Osteoblast (primary cell): ENCODE data around the gene EML5. TPM values are rescaled to one million over a fixed set of nuclear protein-coding genes. Genes with fewer than 3 reads are reported as not detected.

Experiments used
- DNase-seq: peaks from one replicate; pipeline ENCODE4 v3.0.0; 2011; ENCODE audit warnings: low spot score, mixed read lengths; ENCODE audit not compliant: insufficient read length; ENCODE audit errors: missing footprints
- H2AFZ ChIP-seq: 2 replicates; pipeline ENCODE4 v1.6.0; 2011; ENCODE audit warnings: mild to moderate bottlenecking, low read length
- H3K27ac ChIP-seq: 2 replicates; pipeline ENCODE4 v1.5.1; 2011; ENCODE audit warnings: mild to moderate bottlenecking, low read depth, low read length, moderate library complexity
- H3K27me3 ChIP-seq: 2 replicates; pipeline ENCODE4 v1.6.0; 2012; ENCODE audit warnings: mild to moderate bottlenecking, control low read depth, inconsistent platforms, low read length, moderate library complexity; ENCODE audit not compliant: insufficient read depth
- H3K36me3 ChIP-seq: 2 replicates; pipeline ENCODE4 v1.5.1; 2011; ENCODE audit warnings: mild to moderate bottlenecking, low read length, control low read depth, moderate library complexity; ENCODE audit not compliant: insufficient read depth
- H3K4me1 ChIP-seq: 2 replicates; pipeline ENCODE4 v1.5.1; 2011; ENCODE audit warnings: mild to moderate bottlenecking, low read length, control low read depth, moderate library complexity; ENCODE audit not compliant: insufficient read depth
- H3K4me2 ChIP-seq: 2 replicates; pipeline ENCODE4 v1.6.0; 2011; ENCODE audit warnings: mild to moderate bottlenecking, low read length; ENCODE audit not compliant: insufficient read depth
- H3K4me3 ChIP-seq: fragments of 200-600 bp; sonication (generic); 3 replicates; pipeline ENCODE4 v1.5.1; 2012; ENCODE audit warnings: mild to moderate bottlenecking, low read length, inconsistent platforms; ENCODE audit not compliant: insufficient read depth
- H3K79me2 ChIP-seq: 2 replicates; pipeline ENCODE4 v1.6.0; 2012; ENCODE audit warnings: mild to moderate bottlenecking, low read length, control low read depth, inconsistent platforms; ENCODE audit not compliant: insufficient read depth
- H3K9me3 ChIP-seq: 2 replicates; pipeline ENCODE4 v1.5.1; 2011; ENCODE audit warnings: low read depth, low read length, control low read depth
- H4K20me1 ChIP-seq: 2 replicates; pipeline ENCODE4 v1.6.0; 2012; ENCODE audit warnings: mild to moderate bottlenecking, low read length, control low read depth; ENCODE audit not compliant: insufficient read depth
- CTCF ChIP-seq: IDR thresholded peaks from 2 replicates; pipeline ENCODE4 v1.5.1; 2011; ENCODE audit warnings: mild to moderate bottlenecking, low read depth, low read length, moderate library complexity; ENCODE audit errors: extremely low read depth
- total RNA-seq: library from RNA; depleted of rRNA; stranded (reverse); fragments of >200 nt; gene quantifications from 2 replicates; pipeline ENCODE4 v1.2.3, GENCODE V29; 2012

Gene EML5
- total RNA-seq, 1 donor = under 0.01 TPM

- no peaks in the 10 kb centered on the region for H4K20me1 ChIP-seq
- H3K9me3 ChIP-seq = no peaks in the 10 kb centered on the region
- DNase-seq = no peak
- peak overlapping the region; percentile 62 for H3K4me2 ChIP-seq
- H3K36me3 ChIP-seq = peaks cover 49% of the 10 kb centered on the region
- no peaks in the 10 kb centered on the region for H3K27me3 ChIP-seq
- peak overlapping the region; percentile 83 for H3K27ac ChIP-seq
- no peak for TF ChIP-seq CTCF
- no peaks in the 10 kb centered on the region for H3K79me2 ChIP-seq
- no peak overlapping the region for H2AFZ ChIP-seq
- H3K4me3 ChIP-seq = no peak overlapping the region
- peaks cover 42% of the 10 kb centered on the region for H3K4me1 ChIP-seq
These were observed 179.8 kb downstream of the EML5 start for GRCh38 chr14:88612981-88613380.

- Histone ChIP-seq H3K27ac (peak overlapping the region; percentile 83), H3K36me3 (peaks cover 58% of the 10 kb centered on the region), H3K9me3 (no peaks in the 10 kb centered on the region), H4K20me1 (peaks cover 7% of the 10 kb centered on the region), H3K4me1 (peaks cover 42% of the 10 kb centered on the region), H3K27me3 (no peaks in the 10 kb centered on the region), H3K79me2 (no peaks in the 10 kb centered on the region), H3K4me3 (no peak overlapping the region), H2AFZ (no peak overlapping the region), H3K4me2 (no peak overlapping the region)
- DNase-seq = no peak
- no peak for TF ChIP-seq CTCF
These were observed 180.9 kb downstream of the EML5 start for GRCh38 chr14:88611878-88612277.

GRCh38 chr14:88607829-88608228, 184.9 kb downstream of the EML5 start:
- no peaks in the 10 kb centered on the region for H3K27me3 ChIP-seq
- H4K20me1 ChIP-seq = peaks cover 11% of the 10 kb centered on the region
- DNase-seq = no peak
- no peak overlapping the region for H2AFZ ChIP-seq
- peaks cover 19% of the 10 kb centered on the region for H3K4me1 ChIP-seq
- H3K9me3 ChIP-seq = no peaks in the 10 kb centered on the region
- TF ChIP-seq CTCF = no peak
- no peak overlapping the region for H3K4me3 ChIP-seq
- H3K4me2 ChIP-seq = no peak overlapping the region
- no peaks in the 10 kb centered on the region for H3K79me2 ChIP-seq
- H3K27ac ChIP-seq = no peak overlapping the region
- H3K36me3 ChIP-seq = peaks cover 84% of the 10 kb centered on the region

GRCh38 chr14:88605594-88605993, 187.2 kb downstream of the EML5 start:
- no peaks in the 10 kb centered on the region for H3K4me1 ChIP-seq
- no peak overlapping the region for H2AFZ ChIP-seq
- no peaks in the 10 kb centered on the region for H3K27me3 ChIP-seq
- no peak overlapping the region for H3K27ac ChIP-seq
- peaks cover 90% of the 10 kb centered on the region for H3K36me3 ChIP-seq
- H3K9me3 ChIP-seq = no peaks in the 10 kb centered on the region
- peaks cover 11% of the 10 kb centered on the region for H4K20me1 ChIP-seq
- no peak overlapping the region for H3K4me2 ChIP-seq
- TF ChIP-seq CTCF = no peak
- no peaks in the 10 kb centered on the region for H3K79me2 ChIP-seq
- DNase-seq = no peak
- H3K4me3 ChIP-seq = no peak overlapping the region
